Mesothelial cell of epicardium (in vitro differentiated cells): ENCODE results near the gene TICRR. TPM values are rescaled to one million over a fixed set of nuclear protein-coding genes. Genes with fewer than 3 reads are reported as not detected.

Experiments
- DNase-seq, 2 experiments: peaks; one replicate each; pipeline ENCODE4 v3.0.0; 2021; ENCODE audit warnings: low spot score in 2 of 2; ENCODE audit not compliant: unreplicated experiment in 2 of 2
- H3K27ac Mint-ChIP-seq: 2 replicates; pipeline ENCODE4 v1.8.0; 2021; ENCODE audit warnings: mixed read lengths
- H3K27me3 Mint-ChIP-seq: 2 replicates; pipeline ENCODE4 v1.8.0; 2021; ENCODE audit warnings: low read depth, mixed read lengths
- H3K36me3 Mint-ChIP-seq: 2 replicates; pipeline ENCODE4 v1.8.0; 2021; ENCODE audit warnings: mixed read lengths
- H3K4me1 Mint-ChIP-seq: 2 replicates; pipeline ENCODE4 v1.8.0; 2021; ENCODE audit warnings: mixed read lengths
- H3K4me3 Mint-ChIP-seq: 2 replicates; pipeline ENCODE4 v1.8.0; 2021; ENCODE audit warnings: mild to moderate bottlenecking, moderate library complexity, mixed read lengths
- H3K9me3 Mint-ChIP-seq: 2 replicates; pipeline ENCODE4 v1.8.0; 2021; ENCODE audit warnings: mixed read lengths
- total RNA-seq: library from RNA; stranded (reverse); gene quantifications from 3 replicates; pipeline ENCODE4 v1.2.1, GENCODE V29; 2021
- TF ChIP-seq, protein P1 (sequence below): fragments of 200-600 bp; sonication (generic); IDR thresholded peaks from one replicate; pipeline ENCODE4 v1.5.0; 2021; ENCODE audit warnings: antibody characterized with exemption; ENCODE audit not compliant: unreplicated experiment

The TICRR gene
- total RNA-seq, 1 donor from 2014 or later = 10.2 TPM

DNA sequence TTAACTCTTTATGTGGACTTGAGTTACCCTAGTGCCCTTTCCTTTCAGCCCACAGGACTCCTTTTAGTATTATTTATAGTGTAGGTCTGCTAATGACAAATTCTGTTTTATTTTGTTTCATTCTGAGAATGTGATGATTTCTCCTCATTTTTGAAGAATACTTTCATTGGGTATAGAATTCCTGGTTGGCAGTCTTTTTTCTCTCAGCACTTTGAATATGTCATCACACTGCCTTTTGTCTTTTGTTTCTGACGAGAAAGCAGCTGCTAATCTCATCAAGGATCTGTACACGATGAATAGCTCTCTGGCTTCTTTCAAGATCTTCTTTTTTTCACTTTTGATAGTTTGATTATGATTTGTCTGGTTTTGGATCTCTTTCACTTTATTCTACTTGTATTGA lies 37.8 kb downstream of the TICRR start:
- H3K27me3 Mint-ChIP-seq = no peaks in the 10 kb centered on the region
- TF ChIP-seq, protein P1, sequence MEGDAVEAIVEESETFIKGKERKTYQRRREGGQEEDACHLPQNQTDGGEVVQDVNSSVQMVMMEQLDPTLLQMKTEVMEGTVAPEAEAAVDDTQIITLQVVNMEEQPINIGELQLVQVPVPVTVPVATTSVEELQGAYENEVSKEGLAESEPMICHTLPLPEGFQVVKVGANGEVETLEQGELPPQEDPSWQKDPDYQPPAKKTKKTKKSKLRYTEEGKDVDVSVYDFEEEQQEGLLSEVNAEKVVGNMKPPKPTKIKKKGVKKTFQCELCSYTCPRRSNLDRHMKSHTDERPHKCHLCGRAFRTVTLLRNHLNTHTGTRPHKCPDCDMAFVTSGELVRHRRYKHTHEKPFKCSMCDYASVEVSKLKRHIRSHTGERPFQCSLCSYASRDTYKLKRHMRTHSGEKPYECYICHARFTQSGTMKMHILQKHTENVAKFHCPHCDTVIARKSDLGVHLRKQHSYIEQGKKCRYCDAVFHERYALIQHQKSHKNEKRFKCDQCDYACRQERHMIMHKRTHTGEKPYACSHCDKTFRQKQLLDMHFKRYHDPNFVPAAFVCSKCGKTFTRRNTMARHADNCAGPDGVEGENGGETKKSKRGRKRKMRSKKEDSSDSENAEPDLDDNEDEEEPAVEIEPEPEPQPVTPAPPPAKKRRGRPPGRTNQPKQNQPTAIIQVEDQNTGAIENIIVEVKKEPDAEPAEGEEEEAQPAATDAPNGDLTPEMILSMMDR = no peak
- H3K9me3 Mint-ChIP-seq = peaks cover 40% of the 10 kb centered on the region
- DNase-seq = no peak
- peaks cover 74% of the 10 kb centered on the region for H3K36me3 Mint-ChIP-seq
- H3K4me3 Mint-ChIP-seq = no peak overlapping the region
- H3K27ac Mint-ChIP-seq = no peak overlapping the region
- H3K4me1 Mint-ChIP-seq = no peaks in the 10 kb centered on the region

DNA sequence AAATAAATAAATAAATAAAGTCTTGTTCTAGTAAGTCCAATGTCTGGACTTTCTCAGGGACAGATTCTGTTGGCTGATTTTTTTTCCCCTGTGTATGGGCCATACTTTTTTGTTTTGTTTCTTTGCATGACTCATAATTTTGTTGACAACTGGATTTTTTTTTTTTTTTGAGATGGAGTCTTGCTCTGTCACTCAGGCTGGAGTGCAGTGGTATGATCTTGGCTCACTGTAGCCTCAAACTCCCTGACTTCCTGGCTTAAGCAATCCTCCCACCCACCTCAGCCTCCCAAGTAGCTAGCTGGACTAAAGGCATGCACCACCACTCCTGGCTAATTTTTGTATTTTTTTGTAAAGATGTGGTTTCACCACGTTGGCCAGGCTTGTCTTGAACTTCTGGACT lies 38.9 kb downstream of the TICRR start:
- TF ChIP-seq, protein P1 = no peak
- no peak overlapping the region for H3K4me3 Mint-ChIP-seq
- H3K36me3 Mint-ChIP-seq = peaks cover 73% of the 10 kb centered on the region
- H3K4me1 Mint-ChIP-seq = no peaks in the 10 kb centered on the region
- H3K27ac Mint-ChIP-seq = no peak overlapping the region
- no peaks in the 10 kb centered on the region for H3K27me3 Mint-ChIP-seq
- H3K9me3 Mint-ChIP-seq = peaks cover 40% of the 10 kb centered on the region
- DNase-seq = no peak

DNA sequence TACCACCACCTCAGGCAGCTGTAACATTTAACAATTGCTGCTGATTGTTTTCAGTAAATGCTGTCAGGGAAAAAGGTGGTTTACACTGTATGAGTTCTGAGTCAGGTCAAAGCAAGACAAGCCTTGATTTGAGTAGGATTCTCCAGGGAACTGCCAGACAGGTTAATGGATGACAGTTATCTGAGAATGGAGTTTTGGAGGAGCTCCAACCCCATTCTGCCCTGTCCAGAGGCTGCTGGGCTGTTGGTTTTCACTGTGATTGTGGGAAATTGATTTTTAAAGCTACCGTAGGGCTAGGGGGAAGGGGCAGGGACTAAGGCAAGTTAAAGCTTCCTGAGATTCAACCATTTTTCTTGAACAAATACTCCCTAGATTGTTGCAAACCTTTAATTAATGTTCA lies 39.9 kb downstream of the TICRR start:
- DNase-seq = no peak
- Mint-ChIP-seq H3K27me3 (no peaks in the 10 kb centered on the region), H3K4me1 (no peaks in the 10 kb centered on the region), H3K4me3 (no peak overlapping the region), H3K36me3 (peaks cover 70% of the 10 kb centered on the region), H3K9me3 (peaks cover 35% of the 10 kb centered on the region), H3K27ac (no peak overlapping the region)
- TF ChIP-seq, protein P1 = no peak

DNA sequence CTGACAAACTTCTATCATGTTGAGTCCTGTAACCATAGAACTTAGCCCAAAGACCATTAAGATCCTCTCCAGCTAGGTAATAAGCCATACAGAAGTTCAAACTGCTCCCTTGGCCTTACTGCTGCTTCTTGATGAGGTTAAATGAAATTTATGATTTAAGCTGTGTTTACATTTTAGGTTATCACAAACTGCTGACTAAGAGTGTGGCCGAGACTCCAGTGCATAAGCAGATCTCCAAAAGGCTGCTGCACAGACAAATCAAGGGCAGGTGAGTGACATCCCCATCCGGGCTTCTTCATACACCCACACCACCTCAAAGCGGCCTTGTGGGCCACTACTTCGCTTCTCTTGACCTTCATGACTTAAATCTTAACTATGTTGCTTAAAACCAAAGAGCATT lies 41.0 kb downstream of the TICRR start:
- no peak overlapping the region for H3K27ac Mint-ChIP-seq
- peaks cover 24% of the 10 kb centered on the region for H3K9me3 Mint-ChIP-seq
- DNase-seq = no peak
- H3K4me3 Mint-ChIP-seq = no peak overlapping the region
- H3K36me3 Mint-ChIP-seq = peaks cover 59% of the 10 kb centered on the region
- TF ChIP-seq, protein P1 = no peak
- H3K4me1 Mint-ChIP-seq = no peaks in the 10 kb centered on the region
- no peaks in the 10 kb centered on the region for H3K27me3 Mint-ChIP-seq

DNA sequence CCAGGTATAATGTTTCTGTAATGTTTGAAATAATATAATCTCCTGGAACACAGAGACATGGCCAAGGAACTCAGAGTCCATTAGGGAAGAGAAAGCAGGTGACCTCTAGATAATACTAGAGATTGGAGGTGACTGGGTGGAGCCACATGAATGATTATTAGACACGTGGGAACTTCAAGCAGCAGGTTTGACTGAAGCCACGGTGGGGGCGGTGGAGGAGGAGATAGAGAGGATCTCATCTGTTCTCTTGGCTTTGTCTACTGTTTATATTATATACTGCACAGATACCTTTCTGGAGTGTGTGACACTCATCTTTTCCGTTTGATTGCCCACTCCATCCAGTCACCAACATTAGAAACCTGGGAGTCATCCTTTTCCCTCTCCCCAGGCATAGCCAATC lies 46.3 kb downstream of the TICRR start:
- H3K36me3 Mint-ChIP-seq = peaks cover 36% of the 10 kb centered on the region
- H3K4me1 Mint-ChIP-seq = no peaks in the 10 kb centered on the region
- no peaks in the 10 kb centered on the region for H3K27me3 Mint-ChIP-seq
- no peak overlapping the region for H3K4me3 Mint-ChIP-seq
- H3K27ac Mint-ChIP-seq = no peak overlapping the region
- no peak for DNase-seq
- H3K9me3 Mint-ChIP-seq = no peaks in the 10 kb centered on the region
- TF ChIP-seq, protein P1 = no peak

DNA sequence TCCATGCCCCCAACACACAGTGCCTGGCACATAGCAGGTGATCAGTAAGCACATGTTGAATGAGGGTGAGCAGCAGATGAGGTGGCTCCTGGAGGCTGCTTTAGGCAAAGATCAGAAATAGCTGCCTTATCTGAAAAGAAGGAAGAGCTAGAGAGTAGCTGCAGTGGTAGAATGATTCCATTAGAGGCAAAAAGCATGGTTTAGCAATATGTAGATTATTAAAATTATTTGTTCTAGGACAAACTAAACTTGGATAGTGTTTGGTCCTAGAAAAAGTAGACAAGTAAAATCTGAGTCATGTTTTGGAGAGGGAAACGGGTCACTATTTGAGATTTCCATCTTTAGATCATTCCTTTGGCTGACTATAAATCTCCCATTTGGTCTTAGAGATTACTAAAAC lies 47.9 kb downstream of the TICRR start:
- Mint-ChIP-seq H3K27me3 (no peaks in the 10 kb centered on the region), H3K36me3 (peaks cover 40% of the 10 kb centered on the region), H3K9me3 (no peaks in the 10 kb centered on the region), H3K27ac (no peak overlapping the region), H3K4me1 (no peaks in the 10 kb centered on the region), H3K4me3 (no peak overlapping the region)
- TF ChIP-seq, protein P1 = no peak
- no peak for DNase-seq
